GM19351 (cell line): ENCODE data around the gene ZNF592.

Source experiments
- ATAC-seq: cut with Tn5 transposase; IDR thresholded peaks from one replicate; pipeline ENCODE4 v1.9.1; 2021; ENCODE audit warnings: mild to moderate bottlenecking, moderate library complexity; ENCODE audit not compliant: unreplicated experiment

Gene ZNF592

DNA sequence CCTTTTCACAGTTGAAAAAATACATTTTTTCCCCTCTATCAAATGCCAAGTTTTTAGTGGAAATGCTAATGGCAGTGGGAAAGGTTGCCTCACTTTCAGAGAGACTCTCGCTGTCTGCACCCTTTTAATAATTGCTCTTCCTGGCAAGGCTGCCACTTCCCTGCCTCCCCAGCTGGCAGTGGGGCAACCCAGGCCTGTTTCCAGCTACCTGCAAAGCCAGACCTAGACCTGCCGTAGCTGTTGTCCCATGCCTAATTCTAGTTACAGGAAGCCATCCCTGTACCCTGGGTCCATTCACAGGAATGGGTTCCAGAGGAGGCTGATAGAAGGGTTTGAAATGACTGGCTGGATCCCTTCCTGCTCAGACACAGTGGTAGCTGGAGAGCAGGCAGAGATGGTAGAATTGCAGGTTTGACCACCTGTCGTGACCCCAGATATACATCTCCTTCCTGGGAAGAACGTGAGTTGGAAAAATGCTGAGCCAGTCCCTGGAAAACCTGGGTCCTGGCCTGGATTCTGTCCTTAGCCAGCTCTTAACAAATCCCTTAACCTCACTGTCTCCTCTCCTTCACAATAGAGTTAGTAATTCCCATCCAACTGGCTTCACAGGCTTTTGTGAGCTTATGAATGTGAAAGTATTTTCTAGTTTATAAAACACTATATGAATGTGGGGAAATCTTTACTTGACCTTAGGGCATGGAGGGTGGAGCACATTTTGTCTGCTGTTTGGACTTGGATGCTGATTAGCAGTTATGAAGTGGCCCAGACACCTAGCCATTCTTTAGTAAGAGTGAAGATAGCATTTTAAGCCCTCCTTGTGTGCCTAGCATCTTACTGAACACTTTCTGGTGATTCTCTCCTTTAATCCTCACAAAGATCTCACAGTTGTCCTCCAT is 55.9 kb downstream of the ZNF592 start:
- ATAC-seq: no peak

DNA sequence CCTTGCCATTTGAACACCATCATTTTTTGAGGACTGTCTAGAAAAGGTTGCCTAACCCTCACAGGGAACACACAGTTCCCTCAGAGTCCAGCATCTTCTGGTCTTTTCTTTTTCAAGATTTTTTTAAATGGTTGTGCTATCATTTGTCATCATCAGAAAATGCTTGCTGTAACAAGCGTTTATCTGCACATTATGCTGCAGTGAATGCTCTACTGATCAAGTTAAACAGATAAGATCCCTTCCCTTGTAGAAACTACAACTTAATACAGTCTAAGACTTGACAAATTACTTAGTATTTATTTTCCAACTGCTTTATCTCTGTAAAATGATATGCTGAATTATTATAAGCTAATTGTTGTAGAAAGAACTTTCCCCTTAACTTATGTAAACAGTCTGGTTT is 56.8 kb downstream of the ZNF592 start:
- ATAC-seq: no peak

DNA sequence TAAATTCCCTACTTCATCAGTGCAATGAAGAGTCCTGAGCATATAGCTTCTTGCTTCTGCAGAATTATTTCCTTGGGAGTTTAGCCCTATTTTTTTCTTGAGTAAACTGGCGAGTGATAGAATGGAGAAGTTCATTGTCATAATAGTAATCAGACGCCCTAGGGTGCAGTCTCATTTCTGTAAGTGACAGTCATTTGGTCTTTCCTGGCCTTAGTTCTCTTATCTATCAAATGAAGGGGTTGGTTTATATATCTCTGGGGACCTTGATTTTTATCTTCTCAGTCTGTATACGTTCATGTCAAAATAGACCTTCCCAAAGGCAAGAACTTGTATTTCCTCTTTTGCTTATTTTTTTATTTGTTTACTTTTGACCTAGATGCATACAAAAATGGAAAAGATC is 58.8 kb downstream of the ZNF592 start:
- no peak for ATAC-seq

DNA sequence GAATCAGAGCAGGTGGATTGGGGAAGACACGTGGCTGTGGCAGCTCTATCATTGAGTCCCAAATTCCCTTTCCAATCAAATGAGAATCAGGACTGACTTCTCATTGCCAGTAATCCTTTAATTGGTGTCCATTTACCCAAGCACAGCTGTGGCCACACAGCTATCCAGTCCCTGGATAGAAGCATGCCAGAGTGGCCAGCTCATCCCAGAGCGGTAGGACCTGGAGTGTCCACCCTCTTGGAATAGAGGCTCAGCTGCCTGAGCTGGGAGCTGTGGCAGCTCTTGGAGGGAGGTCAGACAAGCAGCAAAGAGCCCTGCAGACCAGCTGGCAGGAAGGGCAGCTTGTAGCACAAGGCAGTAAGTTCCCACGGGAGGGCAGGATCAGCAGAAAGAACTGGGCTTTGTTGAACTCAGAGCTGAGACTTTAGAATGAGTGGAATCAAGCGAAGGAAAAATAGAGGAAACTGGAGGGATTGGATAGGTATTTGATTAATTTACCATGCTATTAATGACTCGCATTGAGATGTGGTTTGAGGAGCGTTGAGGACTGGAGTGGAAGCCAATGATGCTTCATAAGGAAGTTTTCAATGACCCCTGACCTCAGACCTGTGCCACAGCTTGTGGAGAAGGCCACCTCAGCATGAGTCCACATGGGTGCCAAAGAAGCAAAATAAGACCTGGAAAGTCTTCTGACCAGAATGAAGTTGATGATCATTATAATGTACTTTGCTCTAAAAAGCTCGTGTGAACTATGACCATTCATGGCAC is 61.9 kb downstream of the ZNF592 start:
- no peak for ATAC-seq

DNA sequence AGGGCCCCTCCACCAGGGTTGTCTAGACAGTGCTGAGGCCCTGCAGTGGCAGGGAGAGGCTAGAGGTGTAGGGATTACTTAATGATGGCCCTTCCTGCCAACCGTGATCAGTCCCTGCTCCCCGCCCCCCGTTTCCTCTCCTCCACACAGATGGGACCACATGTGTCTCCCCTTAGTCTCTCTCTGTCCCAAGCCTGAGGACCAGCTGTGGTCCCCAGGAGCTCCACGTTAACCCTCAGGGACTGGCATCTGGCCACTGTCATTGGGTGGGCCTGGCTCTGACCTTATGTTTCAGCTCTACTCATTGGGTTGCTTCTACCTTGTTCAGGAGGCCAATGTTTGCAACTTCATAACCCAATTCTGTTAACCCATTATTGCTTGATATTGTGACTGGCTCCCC is 62.8 kb downstream of the ZNF592 start:
- no peak for ATAC-seq

DNA sequence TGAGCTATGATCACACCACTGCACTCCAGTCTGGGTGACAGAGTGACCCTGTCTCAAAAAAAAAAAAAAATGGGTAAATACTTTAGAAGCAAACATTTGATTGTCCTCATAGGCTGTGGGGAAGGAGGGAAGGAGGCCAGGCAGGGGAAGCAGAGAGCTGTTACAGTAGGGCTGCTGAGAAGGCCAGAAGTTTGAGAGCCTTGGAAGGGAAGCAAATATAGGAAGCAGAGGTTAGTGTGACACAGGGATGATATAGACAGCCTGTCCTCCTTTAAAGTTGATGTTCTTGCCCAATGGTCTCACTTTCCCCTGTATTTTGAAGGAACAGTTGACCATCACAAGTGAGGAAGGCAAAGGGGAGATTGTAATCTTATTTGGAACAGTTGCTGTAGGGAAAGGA is 63.4 kb downstream of the ZNF592 start:
- no peak for ATAC-seq

DNA sequence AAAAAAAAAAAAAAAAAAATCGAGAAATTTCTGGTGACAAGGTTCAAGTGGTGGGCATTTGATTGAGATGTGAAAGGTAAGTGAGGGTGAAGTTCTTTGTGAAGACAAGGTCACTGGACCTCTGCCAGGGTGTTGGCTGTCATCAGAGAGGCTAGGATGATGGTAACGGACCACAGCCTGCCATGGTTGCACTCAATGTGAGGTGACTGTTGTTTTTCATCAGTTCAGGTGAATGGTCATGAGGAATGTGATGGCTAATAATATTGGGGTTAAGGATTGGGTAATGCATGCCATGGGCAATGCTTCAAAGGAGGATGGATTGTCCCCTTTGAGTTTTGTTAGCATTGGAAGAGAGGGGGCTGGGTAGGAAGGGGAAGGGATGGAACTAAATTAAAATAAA is 64.5 kb downstream of the ZNF592 start:
- ATAC-seq: no peak

DNA sequence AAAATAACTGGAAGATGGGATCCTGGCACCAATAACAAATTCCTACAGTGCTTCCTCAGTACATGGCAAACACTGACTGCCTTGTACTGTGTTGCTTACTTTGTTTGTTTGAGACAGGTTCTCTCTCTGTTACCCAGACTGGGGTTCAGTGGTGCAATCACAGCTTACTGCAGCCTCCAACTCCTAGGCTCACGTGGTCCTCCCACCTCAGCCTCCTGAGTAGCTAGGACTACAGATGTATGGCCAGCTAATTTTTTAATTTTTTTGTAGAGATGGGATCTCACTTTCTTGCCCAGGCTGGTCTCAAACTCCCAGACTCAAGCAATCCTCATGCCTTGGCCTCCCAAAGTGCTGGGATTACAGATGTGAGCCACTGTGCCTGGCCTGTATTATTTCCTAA is 65.0 kb downstream of the ZNF592 start:
- no peak for ATAC-seq

DNA sequence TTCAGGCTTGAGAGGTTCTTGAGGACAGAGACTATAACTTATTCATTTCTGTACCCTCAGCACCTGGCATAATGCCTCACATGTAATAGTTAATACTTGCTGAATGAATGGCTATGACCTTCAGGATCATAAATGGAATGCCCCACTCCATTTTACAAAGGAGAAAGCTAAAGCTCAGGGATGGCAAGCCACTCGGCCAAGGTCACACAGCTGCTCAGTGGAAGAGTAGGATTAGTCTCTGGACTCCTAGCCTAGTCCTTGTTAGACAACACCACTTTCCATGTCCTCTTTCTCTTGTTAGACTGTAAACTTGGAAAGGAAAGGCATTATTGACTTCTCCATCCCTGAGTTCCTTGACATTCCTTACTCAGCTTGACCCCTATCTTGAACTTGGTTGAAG is 65.5 kb downstream of the ZNF592 start:
- no peak for ATAC-seq

DNA sequence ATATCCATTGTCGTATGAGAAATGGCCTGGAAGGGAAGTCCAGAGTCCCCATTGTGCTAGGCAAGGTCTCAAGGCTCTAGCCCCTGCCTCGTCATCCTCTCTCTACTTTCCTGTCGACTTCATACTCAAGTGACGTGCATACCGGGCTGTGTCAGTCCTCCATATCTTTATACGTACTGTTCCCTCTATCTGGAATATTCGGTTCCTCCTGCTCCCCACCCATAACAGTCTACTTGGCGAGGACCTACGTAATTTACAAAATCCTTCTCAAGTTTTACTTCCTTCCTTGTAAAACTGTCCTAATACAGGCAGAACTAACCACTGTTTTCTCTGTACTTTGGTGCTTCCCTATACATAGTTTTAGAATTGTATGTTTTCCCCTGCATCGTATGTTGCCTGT is 66.5 kb downstream of the ZNF592 start:
- ATAC-seq: no peak

DNA sequence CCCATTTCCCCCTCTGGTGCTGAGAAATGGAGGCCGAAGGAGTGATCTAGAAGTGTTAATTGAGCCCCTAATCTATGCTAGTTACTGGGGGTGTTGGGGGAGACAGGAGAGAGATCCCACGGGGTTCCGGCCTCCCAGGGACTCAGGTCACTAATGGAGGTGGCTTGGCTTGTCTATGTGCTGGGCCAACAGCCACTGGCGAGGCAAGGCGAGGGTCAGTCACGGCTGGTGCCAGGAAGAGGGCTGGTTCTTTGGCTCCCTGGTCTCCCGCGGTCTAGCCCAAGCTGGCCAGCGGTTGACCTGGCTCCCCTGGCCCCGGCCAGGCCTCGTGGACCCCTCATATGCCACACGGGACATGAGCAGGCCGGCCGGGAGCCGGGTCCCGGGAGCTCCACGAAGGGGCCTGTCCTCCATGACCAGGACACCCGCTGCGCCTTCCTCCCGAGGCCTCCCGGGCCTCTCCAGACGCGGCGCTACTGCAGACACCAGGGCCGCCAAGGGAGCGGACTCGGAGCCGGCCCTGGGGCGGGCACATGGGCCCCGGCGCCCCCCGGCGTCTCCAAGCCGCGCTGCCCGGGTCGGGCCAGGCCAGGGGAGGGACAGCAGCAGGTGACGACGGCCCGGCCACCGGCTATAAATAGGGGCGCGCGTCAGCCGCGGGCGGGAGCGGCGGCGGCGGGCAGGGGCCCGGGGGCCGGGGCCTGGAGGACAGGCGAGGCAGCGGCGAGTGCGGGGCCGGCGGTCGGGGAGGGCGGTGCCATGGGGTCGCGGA is 68.5 kb downstream of the ZNF592 start, which contains the start of gene ALPK3:
Gene ALPK3, plus strand, starts transcription at position 663 of the 772 bp plus-strand sequence. Its CDS starts 97 bp downstream, at position 760.
- no peak for ATAC-seq

DNA sequence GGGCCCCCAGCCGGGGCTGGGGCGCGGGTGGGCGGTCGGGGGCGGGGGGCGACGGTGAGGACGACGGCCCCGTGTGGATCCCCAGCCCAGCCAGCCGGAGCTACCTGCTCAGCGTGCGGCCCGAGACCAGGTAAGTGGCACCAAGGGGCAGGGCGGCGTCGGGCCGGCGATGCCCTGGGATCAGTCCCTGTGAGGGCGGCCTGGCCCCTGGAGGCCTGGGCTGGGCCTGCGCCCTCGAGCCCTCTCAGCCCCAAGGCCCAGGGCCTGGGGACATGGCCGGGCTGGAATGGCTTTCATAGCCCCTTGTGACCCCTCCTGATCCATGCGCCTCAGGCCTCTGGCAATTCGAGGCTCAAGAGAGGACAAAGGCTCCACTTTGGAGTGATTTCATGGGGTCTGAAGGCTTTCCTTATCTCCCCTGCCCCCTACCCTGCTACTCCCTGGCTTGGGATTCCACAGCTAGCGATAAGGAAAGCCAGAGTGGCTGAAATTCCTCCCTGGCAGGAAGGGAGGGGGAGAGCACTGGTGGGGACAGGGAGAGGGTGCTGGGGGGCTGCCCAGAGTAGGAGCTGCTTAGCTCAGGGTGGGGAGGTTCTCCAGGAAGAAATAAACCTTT is 69.2 kb downstream of the ZNF592 start:
- no peak for ATAC-seq

DNA sequence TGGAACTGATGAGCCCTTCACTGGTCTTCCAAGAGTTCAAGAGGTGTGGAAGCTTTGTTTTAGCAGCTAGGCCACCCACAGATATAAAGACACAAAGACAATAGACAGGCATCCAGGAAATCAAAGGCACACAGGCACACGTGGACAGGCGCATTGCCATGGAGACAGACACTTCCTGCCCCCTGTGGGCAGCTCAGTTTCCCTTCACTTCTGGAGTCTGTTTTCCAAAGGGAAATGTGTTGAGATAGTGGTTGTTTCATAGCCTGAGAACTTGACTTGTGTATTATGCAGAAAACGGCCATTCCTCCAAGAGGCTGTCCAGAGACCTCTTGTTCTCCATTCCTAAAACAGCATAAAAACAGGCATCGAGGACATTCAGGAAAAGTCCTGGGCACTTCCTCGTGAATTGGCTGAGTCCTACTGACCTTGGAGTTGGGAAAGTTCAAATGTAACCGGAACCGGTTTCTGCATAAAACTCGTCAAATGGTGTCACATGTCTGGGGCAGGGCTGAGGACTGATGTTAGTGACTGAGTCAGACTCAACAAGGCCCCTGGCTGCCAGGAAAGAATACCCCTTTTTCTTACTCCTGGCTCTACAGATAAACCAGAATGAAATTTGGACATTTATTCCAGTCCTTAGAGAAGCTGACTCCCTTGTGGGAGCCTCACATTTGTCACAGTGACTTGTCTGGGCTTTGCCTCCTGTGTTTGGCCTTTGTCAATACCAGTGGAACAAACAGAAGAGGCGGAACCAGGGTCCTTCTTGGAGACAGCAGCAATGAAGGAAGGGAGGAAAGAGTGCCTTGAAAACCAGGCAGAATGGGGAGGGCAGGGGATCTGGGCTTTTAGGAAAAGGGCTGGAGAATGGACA is 70.1 kb downstream of the ZNF592 start:
- ATAC-seq: no peak

DNA sequence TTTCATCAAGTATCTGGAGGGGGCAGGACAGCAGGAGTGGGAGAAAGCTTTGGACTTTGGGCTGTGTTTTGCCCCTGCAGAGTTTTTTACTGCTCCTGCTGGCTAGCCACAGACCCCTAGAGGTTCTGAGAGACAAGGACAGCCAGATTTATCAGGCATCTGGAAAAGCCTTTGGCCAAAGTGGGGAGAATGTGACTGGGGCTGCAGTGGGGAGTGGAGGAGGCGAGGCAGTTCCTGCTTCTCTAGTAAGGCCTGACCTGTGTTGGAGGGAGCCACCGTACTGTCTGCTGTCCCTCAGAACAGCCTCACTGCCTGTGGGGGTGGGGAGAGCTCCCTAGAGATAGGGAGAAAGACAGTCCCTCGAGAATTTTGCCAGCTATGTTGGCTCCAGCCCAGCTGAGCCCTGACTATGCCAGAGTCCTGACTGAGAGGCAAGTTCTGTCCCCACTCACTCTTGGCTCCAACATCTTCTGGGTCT is 70.9 kb downstream of the ZNF592 start:
- no peak for ATAC-seq

DNA sequence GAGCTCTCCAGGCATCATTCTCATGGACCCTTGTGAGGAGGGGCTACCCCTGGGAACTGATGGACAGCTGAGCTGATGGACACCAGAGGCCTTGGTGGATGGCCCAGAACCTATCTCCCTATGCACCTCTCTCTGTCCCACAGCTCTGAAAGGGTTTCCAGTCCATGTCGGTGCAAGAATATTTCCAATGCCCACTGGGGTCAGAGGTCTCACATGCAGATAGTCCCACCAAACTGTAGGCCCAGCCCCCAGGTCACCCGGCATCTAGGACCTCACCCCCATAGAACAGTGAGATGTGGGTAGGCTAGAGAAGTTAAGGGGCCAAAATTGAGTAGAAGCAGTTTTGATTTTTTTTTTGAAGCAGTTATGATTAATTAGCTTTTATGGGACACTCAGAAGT is 71.4 kb downstream of the ZNF592 start:
- no peak for ATAC-seq

DNA sequence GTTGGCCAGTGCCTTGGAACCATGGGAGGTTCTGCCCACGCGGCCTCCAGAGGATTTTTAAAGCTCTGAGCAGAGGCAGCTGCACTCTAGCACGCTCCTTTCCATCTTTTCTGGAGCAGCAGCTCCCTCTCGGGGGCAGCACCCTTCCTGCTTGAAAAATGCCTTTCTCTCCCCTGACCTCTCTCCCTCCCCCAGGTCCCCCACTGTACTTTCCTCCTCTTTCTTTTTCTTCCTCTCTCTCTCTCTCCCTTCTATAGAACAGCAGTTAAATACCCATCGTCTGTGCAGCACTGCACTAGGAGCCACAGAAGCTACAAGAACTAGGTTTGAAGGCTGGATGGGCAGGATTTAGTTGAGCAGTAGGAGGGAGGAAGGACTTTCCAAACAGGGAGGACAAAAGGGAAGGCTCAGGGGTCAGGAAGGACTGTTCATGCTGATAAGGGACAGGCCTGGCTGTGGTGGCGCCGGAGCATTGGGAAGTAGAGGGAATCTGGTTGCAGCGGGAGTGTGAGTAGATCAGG is 73.2 kb downstream of the ZNF592 start:
- ATAC-seq: no peak

DNA sequence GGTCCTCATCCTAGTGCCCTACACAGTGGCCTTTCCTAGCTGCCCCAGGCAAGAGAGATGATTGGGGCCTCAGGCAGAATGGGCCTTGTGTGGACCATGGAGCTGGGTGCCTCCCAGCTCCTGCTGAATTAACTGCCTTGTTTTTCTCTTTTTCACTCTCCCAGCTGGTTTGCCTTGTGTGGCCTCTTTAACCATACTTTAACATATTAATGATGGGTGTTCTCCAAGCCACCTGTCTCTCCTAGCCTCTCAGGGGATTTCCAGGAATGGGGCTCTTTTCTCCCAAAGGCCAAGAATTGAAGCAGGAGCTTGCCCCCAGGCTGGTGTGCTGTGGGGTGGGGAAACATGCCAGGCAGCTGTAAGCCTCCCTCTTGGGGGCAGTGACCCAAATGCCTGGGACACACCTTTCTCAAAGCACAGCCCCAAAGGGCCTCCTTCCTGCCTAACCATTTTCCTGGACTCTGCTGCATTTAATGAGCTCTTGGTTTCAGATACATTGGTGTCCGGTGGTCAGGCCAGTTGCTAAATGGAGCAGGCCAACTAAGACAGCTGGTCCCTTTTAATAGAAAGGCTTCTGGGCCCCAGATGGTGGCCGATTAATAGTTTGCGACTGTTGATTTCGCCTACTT is 74.4 kb downstream of the ZNF592 start:
- ATAC-seq: no peak

DNA sequence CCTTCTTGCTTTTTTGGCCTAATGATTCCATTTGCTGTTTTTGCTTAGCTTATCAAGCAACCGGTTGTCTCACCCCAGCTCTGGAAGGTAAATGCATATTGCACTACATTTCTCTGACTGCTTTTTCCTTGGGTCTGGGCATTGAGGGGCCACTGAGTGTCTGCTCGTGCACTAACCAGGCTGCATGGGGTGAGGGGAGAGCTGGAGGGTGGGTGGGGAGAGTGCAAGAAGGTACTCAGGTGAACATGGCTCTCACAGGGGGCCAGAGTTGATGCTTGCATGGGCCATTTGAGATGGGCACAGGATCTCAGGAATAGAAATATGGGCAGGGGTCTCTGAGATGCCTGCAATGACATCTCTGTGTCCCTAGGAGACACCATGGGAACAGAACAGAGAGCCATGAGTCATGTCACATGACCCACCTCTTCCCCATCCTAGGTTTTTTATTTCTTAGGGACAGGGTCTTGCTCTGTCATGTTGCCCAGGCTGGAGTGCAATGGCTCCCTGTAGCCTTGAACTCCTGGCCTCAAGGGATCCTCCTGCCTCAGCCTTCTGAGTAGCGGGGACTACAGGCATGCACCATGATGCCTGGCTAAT is 75.0 kb downstream of the ZNF592 start:
- ATAC-seq: no peak
